Dedifferentiated amniotic fluid mesenchymal stem cell (primary cell): Measurements from ENCODE around the gene PEX12.
"Not testable (repeated sequence)": the region's sequence is repeated elsewhere in the genome, so short reads cannot be mapped to it uniquely, and the experiment has no call there.

Experiments used
- DNase-seq: peaks from one replicate; pipeline ENCODE4 v3.0.0-alpha.2; 2016; ENCODE audit errors: extremely low spot score

Gene PEX12

DNA sequence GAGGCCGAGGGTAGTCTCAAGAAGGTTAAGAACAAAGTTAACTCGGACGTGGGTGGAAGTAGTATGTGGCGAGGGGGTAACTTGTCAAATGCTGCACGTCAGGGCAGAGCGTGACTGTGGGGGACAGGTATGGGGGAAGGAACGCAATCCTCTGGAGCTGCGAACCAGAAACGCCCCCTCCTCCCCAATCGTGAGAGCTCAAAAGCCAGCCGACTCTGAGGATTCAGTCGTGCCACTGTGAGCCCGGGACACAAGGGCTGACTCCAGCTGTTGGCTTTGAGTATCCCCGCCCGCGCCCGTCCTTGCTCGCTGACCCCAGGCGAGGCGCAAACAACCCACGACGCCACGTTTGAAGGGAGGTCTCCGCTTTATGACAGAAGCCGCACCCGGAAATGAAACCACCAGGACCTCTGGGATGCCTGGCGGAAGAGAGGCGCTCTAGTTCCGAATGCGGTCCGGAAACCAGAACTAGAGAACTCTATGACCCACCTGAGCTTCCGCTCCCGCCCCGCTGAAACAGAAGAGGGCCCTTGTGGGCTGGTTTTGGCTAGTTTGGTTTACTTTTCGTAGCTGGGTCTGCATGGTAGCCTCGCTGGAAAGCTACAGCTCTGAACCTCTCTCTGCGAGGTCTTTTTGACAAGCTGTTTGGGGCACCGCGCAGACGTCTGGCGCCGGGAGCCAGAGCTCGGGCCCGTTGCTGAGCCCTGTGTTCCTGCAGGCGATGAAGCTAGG is at the start of gene PEX12:
Gene PEX12 (minus strand): TSS at position 375 of the 732 bp plus-strand sequence. CDS start 550 bp downstream, outside the sequence.
- DNase-seq = peak; percentile 82

DNA sequence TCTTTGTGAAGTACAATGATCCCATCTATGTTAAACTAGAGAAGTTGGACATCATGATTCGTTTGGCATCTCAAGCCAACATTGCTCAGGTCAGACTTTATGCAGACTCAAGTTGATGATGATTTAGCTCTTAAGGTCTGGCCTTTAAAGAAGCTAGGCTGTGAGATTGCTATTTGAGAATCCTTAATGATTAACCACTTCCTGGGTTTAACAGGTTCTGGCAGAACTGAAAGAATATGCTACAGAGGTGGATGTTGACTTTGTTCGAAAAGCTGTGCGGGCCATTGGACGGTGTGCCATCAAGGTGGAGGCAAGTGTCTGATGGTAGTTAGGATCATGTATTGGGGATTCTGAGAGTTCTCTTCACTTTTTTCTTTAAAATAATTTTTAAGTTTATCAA is 49.0 kb upstream of the PEX12 start:
- no peak for DNase-seq

DNA sequence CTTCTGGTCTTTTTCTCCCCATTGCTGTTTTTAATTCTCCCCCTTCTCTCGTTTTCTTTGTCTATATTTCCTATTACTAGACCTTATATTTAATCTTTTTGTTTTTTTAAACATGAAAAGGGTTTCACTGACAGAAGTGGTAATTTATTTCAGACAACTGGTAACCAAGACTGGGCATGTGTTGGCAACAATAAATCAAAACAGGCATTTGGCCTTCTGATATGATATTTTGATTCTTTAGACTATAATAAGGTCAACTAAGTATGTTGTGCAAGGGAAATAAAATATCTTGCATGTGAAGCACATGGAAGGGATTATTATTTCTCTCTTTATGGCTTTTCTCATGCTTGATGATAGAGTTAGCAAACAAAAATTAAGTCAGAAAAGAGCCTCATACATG is 43.4 kb upstream of the PEX12 start:
- DNase-seq = no peak

GRCh38 chr17:35618628-35619027 is 40.3 kb upstream of the PEX12 start:
- DNase-seq = no peak

DNA sequence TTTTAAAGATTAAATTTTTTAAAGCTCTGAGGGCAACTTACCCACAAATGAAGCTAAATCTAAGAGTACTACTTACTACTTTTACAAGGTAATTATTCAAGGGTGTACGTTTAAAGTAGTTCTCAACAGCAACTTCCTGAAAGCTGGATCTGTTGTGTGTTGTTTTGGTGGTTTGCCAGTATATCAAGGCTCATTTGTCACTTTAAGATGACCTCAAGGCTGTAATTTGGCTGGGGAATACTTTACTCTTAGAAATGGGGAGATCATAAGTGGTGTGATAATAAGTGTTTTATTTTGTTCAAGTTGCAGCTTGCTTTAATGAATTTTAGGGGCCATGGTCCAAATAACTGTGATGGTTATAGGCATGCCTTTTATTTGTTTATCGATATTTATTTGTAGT is 39.1 kb upstream of the PEX12 start:
- no peak for DNase-seq

DNA sequence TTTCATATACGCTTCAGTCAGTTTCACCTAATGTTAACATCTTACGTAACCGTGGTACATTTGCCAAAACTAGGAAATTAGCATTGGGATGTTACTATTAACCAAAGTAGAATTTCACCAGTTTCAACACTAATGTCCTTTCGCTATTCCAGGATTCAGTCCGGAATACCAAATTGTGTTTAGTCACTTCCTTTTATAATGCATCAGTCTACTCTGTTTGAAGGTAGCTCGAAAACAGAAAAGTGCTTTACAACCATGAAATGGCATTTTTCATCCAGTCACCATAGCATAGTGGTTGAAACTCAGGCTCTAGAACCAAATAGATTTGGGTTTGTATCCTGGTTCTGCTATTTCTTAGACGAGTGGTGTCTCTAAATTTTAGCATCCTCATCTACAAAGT is 38.2 kb upstream of the PEX12 start:
- no peak for DNase-seq

GRCh38 chr17:35614810-35615209 is 36.4 kb upstream of the PEX12 start:
- no peak for DNase-seq

GRCh38 chr17:35612924-35613521 is 34.7 kb upstream of the PEX12 start:
- peak; percentile 56 for DNase-seq

GRCh38 chr17:35610746-35611145 is 32.4 kb upstream of the PEX12 start:
- not testable (repeated sequence) for DNase-seq

DNA sequence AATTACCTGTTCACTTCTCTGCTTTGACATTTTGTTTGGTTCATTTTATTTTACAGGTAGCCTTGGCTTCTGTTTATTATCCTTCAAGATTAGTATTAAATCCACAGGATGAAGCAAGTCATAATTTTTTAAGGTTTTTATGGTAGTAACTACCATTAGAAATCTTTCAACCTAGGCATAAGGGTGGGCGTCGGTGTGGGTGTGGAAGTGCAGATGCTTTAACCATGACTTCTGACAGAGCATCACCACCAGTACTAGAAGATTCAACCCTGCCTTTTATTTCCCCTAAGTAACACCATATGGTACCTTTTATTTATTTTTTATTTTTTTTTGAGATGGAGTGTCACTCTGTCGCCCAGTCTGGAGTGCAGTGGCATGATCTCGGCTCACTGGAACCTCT is 31.5 kb upstream of the PEX12 start:
- DNase-seq = no peak

DNA sequence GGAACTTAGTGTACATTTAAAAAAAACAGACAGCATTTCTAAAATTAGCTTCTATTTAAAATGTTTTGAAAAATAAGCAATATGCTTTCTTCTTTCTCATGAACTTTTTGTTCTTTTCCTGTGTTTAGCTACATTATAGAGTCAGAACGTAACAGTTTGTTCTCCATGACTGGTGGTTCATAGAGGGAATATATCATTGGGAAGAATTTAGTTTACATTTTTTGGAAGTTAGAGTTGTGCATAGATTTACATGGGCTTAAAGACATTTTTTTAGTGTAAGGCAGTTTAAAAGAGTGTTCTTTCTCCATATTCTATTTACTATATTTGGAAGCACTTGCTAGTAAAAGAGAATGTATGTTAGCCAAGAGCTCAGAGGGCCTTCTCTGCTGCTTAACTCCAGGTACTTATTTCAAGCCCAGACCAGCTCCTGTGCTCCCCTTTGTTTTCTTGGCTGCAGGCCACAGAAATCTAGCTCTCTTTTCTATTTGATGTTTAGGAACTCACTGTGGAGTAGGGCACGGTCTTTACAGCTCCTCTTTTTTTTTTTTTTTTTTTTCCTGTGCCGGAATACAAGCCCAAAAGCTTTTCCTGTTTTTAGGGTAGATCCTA is 29.0 kb upstream of the PEX12 start:
- DNase-seq = no peak

DNA sequence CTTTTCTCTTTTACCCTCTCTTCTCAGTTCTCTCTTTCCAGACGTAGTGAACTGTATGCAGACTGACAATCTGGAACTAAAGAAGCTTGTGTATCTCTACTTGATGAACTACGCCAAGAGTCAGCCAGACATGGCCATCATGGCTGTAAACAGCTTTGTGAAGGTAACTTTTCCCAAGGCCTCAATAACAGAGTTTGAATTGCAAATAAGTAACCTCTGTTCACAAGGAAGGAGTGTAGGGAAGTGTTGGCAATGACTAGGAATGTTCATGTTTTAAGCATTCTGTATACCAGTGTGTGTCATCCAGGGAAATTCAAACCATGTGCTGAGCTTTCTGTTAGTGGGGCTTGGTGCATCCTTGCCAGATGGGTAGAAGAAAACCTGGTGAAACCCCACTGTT is 27.3 kb upstream of the PEX12 start:
- DNase-seq = no peak

DNA sequence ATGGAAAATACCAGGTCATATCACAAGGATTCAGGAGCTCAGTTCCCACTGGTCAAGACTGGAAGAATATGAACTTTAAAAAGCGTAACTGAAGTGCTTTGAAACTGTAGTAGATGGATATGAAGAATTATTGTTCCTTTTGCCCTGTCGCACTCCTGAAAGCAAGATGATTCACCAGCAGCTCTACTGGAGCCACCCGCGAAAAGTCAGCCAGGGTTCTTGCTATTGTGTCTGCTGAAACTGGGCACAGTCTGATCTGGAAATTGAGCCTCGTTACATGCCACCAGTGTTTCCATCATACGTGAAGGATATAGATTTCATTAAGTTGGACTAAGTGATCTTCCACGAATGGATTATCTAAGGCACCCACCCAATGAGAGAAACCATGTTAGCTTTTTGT is 25.3 kb upstream of the PEX12 start:
- no peak for DNase-seq

DNA sequence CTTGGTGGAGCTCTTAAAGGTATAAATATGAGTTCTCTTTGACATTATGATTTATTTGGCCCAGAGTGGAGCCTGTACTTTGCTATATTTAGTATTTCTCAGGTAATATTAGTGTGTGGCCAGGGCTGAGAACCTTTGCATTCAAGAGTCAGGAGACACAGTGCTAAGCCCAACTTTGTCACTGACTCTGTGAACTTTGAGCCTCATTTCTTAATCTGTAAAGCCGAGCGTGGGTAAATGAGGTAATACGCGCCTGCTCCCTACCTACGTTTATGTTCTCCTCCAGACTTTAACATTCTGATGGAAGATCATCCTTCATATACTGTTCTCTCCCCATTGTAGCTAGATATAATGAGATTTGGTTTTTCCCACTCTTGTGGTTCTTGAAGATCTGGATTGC is 19.2 kb upstream of the PEX12 start:
- no peak for DNase-seq

GRCh38 chr17:35596530-35597233 is 18.3 kb upstream of the PEX12 start:
- DNase-seq = no peak

DNA sequence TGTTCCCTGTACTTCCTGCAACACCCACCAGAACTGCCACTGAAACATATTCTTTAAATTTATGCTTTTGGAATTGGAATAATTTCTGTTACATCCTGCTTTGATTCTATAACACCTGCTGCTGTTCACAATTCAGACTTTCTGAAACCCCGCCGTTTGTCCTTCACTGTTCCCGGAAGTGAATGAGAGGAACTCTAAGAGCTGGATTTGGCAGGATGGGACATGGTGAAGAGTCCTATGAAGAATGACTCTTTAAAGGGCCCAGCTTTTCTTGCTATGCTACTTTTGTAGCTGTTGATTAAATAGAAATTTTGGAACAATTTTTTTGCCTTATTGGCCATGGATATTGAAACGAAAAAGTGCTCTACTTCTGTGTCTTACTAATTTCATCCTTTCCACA is 17.7 kb upstream of the PEX12 start:
- no peak for DNase-seq

DNA sequence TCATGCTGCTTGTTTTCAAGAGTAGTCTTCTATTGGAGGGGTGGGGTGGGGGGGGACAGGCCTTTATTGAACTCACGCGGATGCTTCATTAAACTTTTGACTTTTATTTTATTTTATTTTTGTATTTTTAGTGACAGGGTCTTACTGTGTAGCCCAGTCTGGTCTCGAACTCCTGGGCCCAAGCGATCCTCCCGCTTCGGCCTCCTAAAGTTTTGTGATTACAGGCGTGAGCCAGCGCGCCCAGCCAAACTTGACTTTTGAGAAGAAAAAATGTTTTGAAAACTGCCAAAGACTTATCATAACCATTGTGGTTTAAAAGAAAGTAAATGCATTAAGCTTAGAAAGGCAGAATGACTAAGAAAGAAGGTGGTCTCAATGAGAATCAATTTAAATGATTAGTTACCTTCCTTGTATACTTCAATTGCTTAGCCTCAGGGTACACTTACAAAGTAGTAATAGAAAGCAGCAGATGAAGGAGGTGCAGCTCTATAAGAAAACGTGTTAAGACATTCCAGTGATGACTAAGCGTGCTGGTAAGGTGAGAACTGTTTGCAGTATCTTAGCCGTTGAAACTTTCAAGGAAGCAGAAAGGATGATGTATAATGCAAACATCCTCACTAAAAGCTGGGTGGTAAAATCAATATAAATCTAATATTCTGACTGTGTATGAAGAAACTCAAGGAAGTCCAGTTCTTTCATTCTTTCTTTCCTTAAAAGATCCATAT is 10.0 kb upstream of the PEX12 start:
- DNase-seq = no peak

GRCh38 chr17:35587074-35587961 is 8.9 kb upstream of the PEX12 start, which contains the start of gene AP2B1:
Gene AP2B1 (plus strand): TSS chr17:35587322. CDS start chr17:35594031, 6,709 bp downstream.
- peak; percentile 87 for DNase-seq

GRCh38 chr17:35586569-35587073 is 8.2 kb upstream of the PEX12 start:
- DNase-seq = no peak

DNA sequence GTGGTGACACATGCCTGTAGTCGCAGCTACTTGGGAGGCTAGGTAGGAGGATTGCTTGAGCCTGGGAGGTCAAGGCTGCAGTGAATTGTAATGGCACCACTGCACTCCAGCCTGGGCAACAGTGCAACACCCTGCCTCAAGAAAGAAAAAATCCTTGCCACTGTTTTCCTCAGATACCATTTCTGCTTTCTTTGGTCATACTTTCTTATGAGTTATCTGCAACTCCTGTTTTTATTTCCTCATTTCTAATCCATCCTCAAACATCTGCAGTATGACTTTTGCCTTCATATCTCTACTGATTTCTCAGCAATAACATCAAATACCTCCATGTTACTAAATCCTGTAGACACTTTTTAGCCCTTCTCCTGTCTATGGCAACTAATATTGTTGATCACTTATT is 5.7 kb upstream of the PEX12 start:
- DNase-seq = no peak
